Ishikawa (cell line): ENCODE data around the gene ANAPC13.

ENCODE experiments used
- EP300 ChIP-seq: IDR thresholded peaks from 2 replicates; pipeline ENCODE4 v1.6.1; 2012; ENCODE audit warnings: borderline replicate concordance
- FOXM1 ChIP-seq: IDR thresholded peaks from 2 replicates; pipeline ENCODE4 v1.6.1; 2012; ENCODE audit warnings: low read depth, borderline replicate concordance
- NFIC ChIP-seq: IDR thresholded peaks from 2 replicates; pipeline ENCODE4 v1.6.1; 2012
- YY1 ChIP-seq: IDR thresholded peaks from 2 replicates; pipeline ENCODE4 v1.6.1; 2012; ENCODE audit warnings: low read depth
- ZBTB7A ChIP-seq: IDR thresholded peaks from 2 replicates; pipeline ENCODE4 v1.6.1; 2012; ENCODE audit warnings: low read depth
- TF ChIP-seq, protein P1 (sequence below): IDR thresholded peaks from 2 replicates; pipeline ENCODE4 v1.6.1; 2012
- TF ChIP-seq, protein P2 (sequence below): IDR thresholded peaks from 2 replicates; pipeline ENCODE4 v1.6.1; 2012; ENCODE audit warnings: low read depth, mild to moderate bottlenecking

DNA sequence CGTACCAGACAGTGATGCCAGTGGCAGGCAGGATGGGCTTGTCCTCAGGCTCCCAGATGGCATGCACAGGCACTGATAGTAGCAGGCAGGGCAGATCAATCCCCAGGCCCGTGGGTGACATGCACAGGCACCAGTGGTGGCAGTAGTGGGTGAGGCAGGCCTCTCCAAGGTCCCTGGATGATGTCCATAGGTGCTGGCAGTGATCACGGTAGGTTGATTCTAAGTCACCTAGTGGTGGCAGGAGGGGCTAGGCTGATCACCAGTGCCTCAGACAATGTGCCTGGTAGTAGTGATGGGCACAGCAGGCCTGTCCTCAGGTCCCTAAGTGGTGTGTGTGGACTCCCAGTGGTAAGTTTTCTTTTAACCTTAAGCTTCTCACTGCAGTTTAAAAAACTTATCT lies 19.7 kb upstream of the ANAPC13 start:
- TF ChIP-seq ZBTB7A = no peak
- TF ChIP-seq, protein P1, sequence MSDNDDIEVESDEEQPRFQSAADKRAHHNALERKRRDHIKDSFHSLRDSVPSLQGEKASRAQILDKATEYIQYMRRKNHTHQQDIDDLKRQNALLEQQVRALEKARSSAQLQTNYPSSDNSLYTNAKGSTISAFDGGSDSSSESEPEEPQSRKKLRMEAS = no peak
- no peak for TF ChIP-seq EP300
- TF ChIP-seq NFIC = no peak
- no peak for TF ChIP-seq YY1
- TF ChIP-seq, protein P2, sequence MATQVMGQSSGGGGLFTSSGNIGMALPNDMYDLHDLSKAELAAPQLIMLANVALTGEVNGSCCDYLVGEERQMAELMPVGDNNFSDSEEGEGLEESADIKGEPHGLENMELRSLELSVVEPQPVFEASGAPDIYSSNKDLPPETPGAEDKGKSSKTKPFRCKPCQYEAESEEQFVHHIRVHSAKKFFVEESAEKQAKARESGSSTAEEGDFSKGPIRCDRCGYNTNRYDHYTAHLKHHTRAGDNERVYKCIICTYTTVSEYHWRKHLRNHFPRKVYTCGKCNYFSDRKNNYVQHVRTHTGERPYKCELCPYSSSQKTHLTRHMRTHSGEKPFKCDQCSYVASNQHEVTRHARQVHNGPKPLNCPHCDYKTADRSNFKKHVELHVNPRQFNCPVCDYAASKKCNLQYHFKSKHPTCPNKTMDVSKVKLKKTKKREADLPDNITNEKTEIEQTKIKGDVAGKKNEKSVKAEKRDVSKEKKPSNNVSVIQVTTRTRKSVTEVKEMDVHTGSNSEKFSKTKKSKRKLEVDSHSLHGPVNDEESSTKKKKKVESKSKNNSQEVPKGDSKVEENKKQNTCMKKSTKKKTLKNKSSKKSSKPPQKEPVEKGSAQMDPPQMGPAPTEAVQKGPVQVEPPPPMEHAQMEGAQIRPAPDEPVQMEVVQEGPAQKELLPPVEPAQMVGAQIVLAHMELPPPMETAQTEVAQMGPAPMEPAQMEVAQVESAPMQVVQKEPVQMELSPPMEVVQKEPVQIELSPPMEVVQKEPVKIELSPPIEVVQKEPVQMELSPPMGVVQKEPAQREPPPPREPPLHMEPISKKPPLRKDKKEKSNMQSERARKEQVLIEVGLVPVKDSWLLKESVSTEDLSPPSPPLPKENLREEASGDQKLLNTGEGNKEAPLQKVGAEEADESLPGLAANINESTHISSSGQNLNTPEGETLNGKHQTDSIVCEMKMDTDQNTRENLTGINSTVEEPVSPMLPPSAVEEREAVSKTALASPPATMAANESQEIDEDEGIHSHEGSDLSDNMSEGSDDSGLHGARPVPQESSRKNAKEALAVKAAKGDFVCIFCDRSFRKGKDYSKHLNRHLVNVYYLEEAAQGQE = no peak
- no peak for TF ChIP-seq FOXM1
